COR-L47 (cell line): ENCODE results near the gene CCDC183.
A peak's percentile ranks its signal among the peaks of the same experiment; 100 is the strongest.
"Not testable (repeated sequence)": the region's sequence is repeated elsewhere in the genome, so short reads cannot be mapped to it uniquely, and the experiment has no call there.

Experiments used
- DNase-seq: peaks from one replicate; lab custom pipeline; 2025; lab: John Stamatoyannopoulos, UW

CCDC183 gene

GRCh38 chr9:136784997-136785361, 11.2 kb upstream of the CCDC183 start:
- DNase-seq: no peak

- DNase-seq: not testable (repeated sequence)
These were observed 10.4 kb upstream of the CCDC183 start for GRCh38 chr9:136785565-136786355.

- DNase-seq: no peak
These were observed 9.7 kb upstream of the CCDC183 start for GRCh38 chr9:136786451-136786850.

GRCh38 chr9:136786983-136787382, 9.2 kb upstream of the CCDC183 start:
- not testable (repeated sequence) for DNase-seq

GRCh38 chr9:136787690-136788400, 8.3 kb upstream of the CCDC183 start:
- peak; percentile 77 for DNase-seq

GRCh38 chr9:136788644-136789522, 7.3 kb upstream of the CCDC183 start:
- DNase-seq: not testable (repeated sequence)

- no peak for DNase-seq
These were observed 6.6 kb upstream of the CCDC183 start for GRCh38 chr9:136789523-136789937.

GRCh38 chr9:136790640-136791515, 5.3 kb upstream of the CCDC183 start, which contains the start of gene TMEM141:
TMEM141 (plus strand) TSS chr9:136791344; CDS start chr9:136791371, 27 bp downstream.
- peak; percentile 99 for DNase-seq

GRCh38 chr9:136791516-136792276, 4.4 kb upstream of the CCDC183 start:
- DNase-seq: peak; percentile 65

GRCh38 chr9:136792321-136793085, 3.6 kb upstream of the CCDC183 start:
- no peak for DNase-seq

GRCh38 chr9:136793086-136793946, 2.8 kb upstream of the CCDC183 start:
- no peak for DNase-seq

GRCh38 chr9:136794281-136794999, 1.7 kb upstream of the CCDC183 start:
- no peak for DNase-seq

GRCh38 chr9:136795000-136795348, 1.2 kb upstream of the CCDC183 start:
- DNase-seq: no peak

- not testable (repeated sequence) for DNase-seq
These were observed 723 bp downstream of the CCDC183 start for GRCh38 chr9:136796775-136797347.

- no peak for DNase-seq
These were observed 2.6 kb downstream of the CCDC183 start for GRCh38 chr9:136798708-136799078.

GRCh38 chr9:136799079-136799853, 3.1 kb downstream of the CCDC183 start:
- peak; percentile 87 for DNase-seq
